ENCODE measurements around the gene KIF5A. TPM values are rescaled to one million over a fixed set of nuclear protein-coding genes. Genes with fewer than 3 reads are reported as not detected.

Gene KIF5A
- total and polyA plus RNA-seq, 2 of the 13 experiments (the other 11 are each of a cell fraction or from before 2014, with no cell fraction given): 1.6 to 11.9 TPM

- TF ChIP-seq ATF3 (CRISPR knock-in tag; IDR thresholded peaks at IDR 0.05): no peak
- TF ChIP-seq SNAI1 (CRISPR knock-in tag; IDR thresholded peaks at IDR 0.05; ENCODE audit: borderline replicate concordance): no peak
- 0 out of 2 replicates have a peak, but pooled peaks have one; percentile 35 for TF ChIP-seq PHF8 (CRISPR knock-in tag; IDR thresholded peaks at IDR 0.05)
- TF ChIP-seq ZNF501 (CRISPR knock-in tag; IDR thresholded peaks at IDR 0.05): 0 out of 2 replicates have a peak, but pooled peaks have one; percentile 20
- no peak for TF ChIP-seq AFF4 (CRISPR knock-in tag; IDR thresholded peaks at IDR 0.05)
- TF ChIP-seq IRF2 (CRISPR knock-in tag; IDR thresholded peaks at IDR 0.05): no peak
- no peak for TF ChIP-seq ZNF18 (CRISPR knock-in tag; IDR thresholded peaks at IDR 0.05; ENCODE audit: insufficient replicate concordance)
- TF ChIP-seq ATF7 (IDR thresholded peaks at IDR 0.05): no peak
- TF ChIP-seq ATF7 (CRISPR knock-in tag; IDR thresholded peaks at IDR 0.05): no peak
- TF ChIP-seq ZNF746 (CRISPR knock-in tag; IDR thresholded peaks at IDR 0.05): no peak
- no peak for TF ChIP-seq PLRG1 (conservative IDR thresholded peaks at IDR 0.05)
- no peak for TF ChIP-seq ZNF431 (CRISPR knock-in tag; IDR thresholded peaks at IDR 0.05; ENCODE audit: borderline replicate concordance, low read depth)
- no peak for TF ChIP-seq THAP8 (CRISPR knock-in tag; IDR thresholded peaks at IDR 0.05; ENCODE audit: borderline replicate concordance)
- no peak for TF ChIP-seq ARNT2 (CRISPR knock-in tag; IDR thresholded peaks at IDR 0.05; ENCODE audit: low read depth)
- no peak for TF ChIP-seq ASH2L (IDR thresholded peaks at IDR 0.05; ENCODE audit: insufficient read length, low read depth, low read length)
- TF ChIP-seq TAF1 (CRISPR knock-in tag; IDR thresholded peaks at IDR 0.05): 0 out of 2 replicates have a peak, but pooled peaks have one; percentile 16
- no peak for TF ChIP-seq ZNF552 (CRISPR knock-in tag; IDR thresholded peaks at IDR 0.05; ENCODE audit: borderline replicate concordance)
- TF ChIP-seq REXO4 (CRISPR knock-in tag; IDR thresholded peaks at IDR 0.05; ENCODE audit: borderline replicate concordance): no peak
- no peak for TF ChIP-seq ZNF616 (CRISPR knock-in tag; IDR thresholded peaks at IDR 0.05; ENCODE audit: low read depth)
- no peak for TF ChIP-seq ZNF335 (CRISPR knock-in tag; IDR thresholded peaks at IDR 0.05)
- no peak for TF ChIP-seq MAX (IDR thresholded peaks at IDR 0.05)
- no peak for TF ChIP-seq TERF1 (CRISPR knock-in tag; IDR thresholded peaks at IDR 0.05)
Measured at GRCh38 chr12:57604992-57605810, 55.4 kb downstream of the KIF5A start (continued).
